Neural progenitor cell (in vitro differentiated cells): ENCODE measurements around the gene ASTN2. TPM values are rescaled to one million over a fixed set of nuclear protein-coding genes. Genes with fewer than 3 reads are reported as not detected.

Source experiments
- DNase-seq: peaks from one replicate; pipeline ENCODE4 v3.0.0-alpha.2; 2016; ENCODE audit warnings: low spot score
- H2AFZ ChIP-seq: fragments of 200-600 bp; sonication (generic); replicated peaks from 2 replicates; pipeline ENCODE4 v1.6.1; 2016; ENCODE audit warnings: antibody characterized with exemption
- H3F3A ChIP-seq: fragments of 200-600 bp; sonication (generic); 2 replicates; pipeline ENCODE4 v1.6.1; 2016; ENCODE audit warnings: antibody characterized with exemption, low read depth
- H3K27ac ChIP-seq: fragments of 200-600 bp; sonication (generic); 2 replicates; pipeline ENCODE4 v1.5.1; 2016; ENCODE audit warnings: mild to moderate bottlenecking
- H3K27me3 ChIP-seq: fragments of 200-600 bp; sonication (generic); 2 replicates; pipeline ENCODE4 v1.6.1; 2016; ENCODE audit warnings: mild to moderate bottlenecking, moderate library complexity
- H3K36me3 ChIP-seq: fragments of 200-600 bp; sonication (generic); 2 replicates; pipeline ENCODE4 v1.5.1; 2016
- H3K4me1 ChIP-seq: fragments of 200-600 bp; sonication (generic); 2 replicates; pipeline ENCODE4 v1.6.1; 2016; ENCODE audit warnings: mixed run types
- H3K4me2 ChIP-seq: fragments of 200-600 bp; sonication (generic); 2 replicates; pipeline ENCODE4 v1.6.1; 2016
- H3K4me3 ChIP-seq: fragments of 200-600 bp; sonication (generic); 2 replicates; pipeline ENCODE4 v1.5.1; 2016
- H3K79me2 ChIP-seq: fragments of 200-600 bp; sonication (generic); 2 replicates; pipeline ENCODE4 v1.6.1; 2016; ENCODE audit warnings: low read depth
- H3K9ac ChIP-seq: fragments of 200-600 bp; sonication (generic); 2 replicates; pipeline ENCODE4 v1.6.1; 2016
- H3K9me3 ChIP-seq: fragments of 200-600 bp; sonication (generic); 2 replicates; pipeline ENCODE4 v1.5.1; 2016; ENCODE audit warnings: low read depth
- H4K20me1 ChIP-seq: fragments of 200-600 bp; sonication (generic); 2 replicates; pipeline ENCODE4 v1.6.1; 2016; ENCODE audit warnings: low read depth
- H3K27ac Mint-ChIP-seq: 3 replicates; pipeline ENCODE4 v1.8.0; 2021; ENCODE audit warnings: mixed read lengths
- H3K27me3 Mint-ChIP-seq: 2 replicates; pipeline ENCODE4 v1.8.0; 2022; ENCODE audit warnings: low read depth, mild to moderate bottlenecking, inconsistent platforms, moderate library complexity, mixed read lengths; ENCODE audit not compliant: insufficient read depth
- H3K36me3 Mint-ChIP-seq: 3 replicates; pipeline ENCODE4 v1.8.0; 2021; ENCODE audit warnings: mixed read lengths
- H3K4me1 Mint-ChIP-seq: 3 replicates; pipeline ENCODE4 v1.8.0; 2021; ENCODE audit warnings: mixed read lengths
- H3K4me3 Mint-ChIP-seq: 3 replicates; pipeline ENCODE4 v1.8.0; 2021; ENCODE audit warnings: mild to moderate bottlenecking, moderate library complexity, mixed read lengths
- H3K9me3 Mint-ChIP-seq: 3 replicates; pipeline ENCODE4 v1.8.0; 2020; ENCODE audit warnings: mixed read lengths
- EZH2 ChIP-seq: fragments of 200-600 bp; sonication (generic); IDR thresholded peaks from 2 replicates; pipeline ENCODE4 v1.6.1; 2017; ENCODE audit warnings: antibody characterized with exemption, mild to moderate bottlenecking, moderate library complexity
- EZH2phosphoT487 ChIP-seq: fragments of 200-600 bp; sonication (generic); IDR thresholded peaks from 2 replicates; pipeline ENCODE4 v1.6.1; 2017; ENCODE audit warnings: antibody characterized with exemption
- total RNA-seq: library from RNA; depleted of rRNA; stranded (reverse); fragments of >200 nt; gene quantifications from 2 replicates; pipeline ENCODE4 v1.2.3, GENCODE V29; 2015; ENCODE audit warnings: low replicate concordance
- TF ChIP-seq, protein P1 (sequence below): fragments of 200-600 bp; sonication (generic); IDR thresholded peaks from 2 replicates; pipeline ENCODE4 v1.5.1; 2017; ENCODE audit warnings: antibody characterized with exemption, mild to moderate bottlenecking

The ASTN2 gene
- total RNA-seq, 1 donor from 2014 or later = 8.0 TPM

DNA sequence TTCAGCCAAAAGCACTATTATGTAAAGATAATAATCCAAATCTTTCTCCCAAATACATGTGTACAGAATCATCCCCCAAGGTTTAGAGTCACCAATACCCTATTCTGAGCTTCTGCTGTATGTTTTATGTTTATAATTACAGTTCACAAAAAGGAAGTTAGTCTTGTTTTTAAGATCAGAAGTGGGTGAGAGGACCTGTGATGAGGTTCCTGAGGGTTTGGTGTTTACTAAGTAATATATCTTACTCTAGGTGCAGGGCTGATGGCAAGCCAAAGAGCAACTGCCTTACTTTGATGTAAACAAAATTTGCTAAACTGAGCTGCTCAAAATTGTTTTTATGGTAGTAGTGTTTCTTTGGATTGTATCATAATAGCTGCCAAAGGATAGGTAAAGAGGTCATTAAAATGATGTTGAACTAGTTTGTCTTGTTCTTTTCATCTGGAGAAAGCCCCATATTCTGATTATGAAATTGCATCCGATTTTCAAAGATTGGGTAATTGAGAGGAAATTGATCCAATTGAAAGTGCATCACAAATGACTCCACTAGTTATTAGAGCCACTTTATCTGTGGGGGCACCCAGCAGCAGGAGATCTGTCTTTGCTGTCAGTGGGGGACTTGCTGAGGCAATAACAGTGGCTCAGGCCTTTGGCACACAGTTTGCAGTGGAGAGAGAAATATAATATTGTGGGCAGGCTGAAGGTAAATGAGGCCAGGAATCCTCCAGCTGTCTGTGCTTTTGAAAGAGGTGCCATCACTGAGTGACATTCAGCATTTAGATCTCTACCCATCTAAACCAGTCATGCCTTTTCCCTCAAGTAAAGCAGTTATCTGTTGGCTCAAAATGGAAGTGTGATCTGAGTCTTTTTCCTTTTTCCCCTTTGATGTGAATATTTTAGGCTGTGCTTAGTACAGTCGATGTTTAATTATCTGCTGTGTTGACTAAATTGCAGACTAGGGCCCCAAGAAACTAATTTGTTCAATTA lies 713.7 kb downstream of the ASTN2 start:
- H3K27me3 Mint-ChIP-seq = peaks cover 2% of the 10 kb centered on the region
- H3K4me1 Mint-ChIP-seq = no peaks in the 10 kb centered on the region
- H3K4me2 ChIP-seq = no peak overlapping the region
- peaks cover 41% of the 10 kb centered on the region for H3K36me3 Mint-ChIP-seq
- H3K79me2 ChIP-seq = no peaks in the 10 kb centered on the region
- H3K9me3 Mint-ChIP-seq = no peaks in the 10 kb centered on the region
- H3F3A ChIP-seq = no peaks in the 10 kb centered on the region
- no peaks in the 10 kb centered on the region for H3K27me3 ChIP-seq
- no peak overlapping the region for H3K4me3 ChIP-seq
- TF ChIP-seq, protein P1, sequence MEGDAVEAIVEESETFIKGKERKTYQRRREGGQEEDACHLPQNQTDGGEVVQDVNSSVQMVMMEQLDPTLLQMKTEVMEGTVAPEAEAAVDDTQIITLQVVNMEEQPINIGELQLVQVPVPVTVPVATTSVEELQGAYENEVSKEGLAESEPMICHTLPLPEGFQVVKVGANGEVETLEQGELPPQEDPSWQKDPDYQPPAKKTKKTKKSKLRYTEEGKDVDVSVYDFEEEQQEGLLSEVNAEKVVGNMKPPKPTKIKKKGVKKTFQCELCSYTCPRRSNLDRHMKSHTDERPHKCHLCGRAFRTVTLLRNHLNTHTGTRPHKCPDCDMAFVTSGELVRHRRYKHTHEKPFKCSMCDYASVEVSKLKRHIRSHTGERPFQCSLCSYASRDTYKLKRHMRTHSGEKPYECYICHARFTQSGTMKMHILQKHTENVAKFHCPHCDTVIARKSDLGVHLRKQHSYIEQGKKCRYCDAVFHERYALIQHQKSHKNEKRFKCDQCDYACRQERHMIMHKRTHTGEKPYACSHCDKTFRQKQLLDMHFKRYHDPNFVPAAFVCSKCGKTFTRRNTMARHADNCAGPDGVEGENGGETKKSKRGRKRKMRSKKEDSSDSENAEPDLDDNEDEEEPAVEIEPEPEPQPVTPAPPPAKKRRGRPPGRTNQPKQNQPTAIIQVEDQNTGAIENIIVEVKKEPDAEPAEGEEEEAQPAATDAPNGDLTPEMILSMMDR = no peak
- no peak for TF ChIP-seq EZH2phosphoT487
- TF ChIP-seq EZH2 = no peak
- no peak overlapping the region for H3K9ac ChIP-seq
- H3K4me1 ChIP-seq = no peaks in the 10 kb centered on the region
- no peaks in the 10 kb centered on the region for H3K36me3 ChIP-seq
- H3K27ac Mint-ChIP-seq = no peak overlapping the region
- no peak for DNase-seq
- H3K4me3 Mint-ChIP-seq = no peak overlapping the region
- no peak overlapping the region for H2AFZ ChIP-seq
- H4K20me1 ChIP-seq = peaks cover 4% of the 10 kb centered on the region
- H3K9me3 ChIP-seq = no peaks in the 10 kb centered on the region
- no peak overlapping the region for H3K27ac ChIP-seq

DNA sequence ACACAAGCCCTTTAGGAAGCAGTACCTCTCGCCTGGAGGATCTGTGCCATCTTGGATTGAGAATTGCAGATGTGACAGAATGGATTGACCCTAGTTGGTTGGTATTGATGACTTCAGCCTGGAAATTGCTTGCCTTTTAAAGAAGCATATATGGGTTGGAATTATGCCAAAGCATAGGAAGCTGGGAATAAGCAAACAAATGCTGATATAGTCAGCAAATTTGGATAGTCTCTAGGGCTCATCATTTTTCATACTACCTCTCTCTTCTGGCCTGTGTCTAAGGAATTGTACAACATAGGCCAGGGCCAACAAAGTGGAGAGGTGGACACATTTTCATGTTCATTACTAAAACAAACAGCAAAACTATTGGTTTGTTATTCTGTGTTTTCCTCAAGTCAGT lies 714.6 kb downstream of the ASTN2 start:
- no peak overlapping the region for H3K27ac Mint-ChIP-seq
- Histone ChIP-seq H4K20me1 (peaks cover 4% of the 10 kb centered on the region), H3K9ac (no peak overlapping the region), H3K9me3 (no peaks in the 10 kb centered on the region), H3K4me1 (no peaks in the 10 kb centered on the region), H2AFZ (no peak overlapping the region), H3K4me2 (no peak overlapping the region), H3K79me2 (no peaks in the 10 kb centered on the region), H3K27me3 (no peaks in the 10 kb centered on the region), H3F3A (no peaks in the 10 kb centered on the region), H3K4me3 (no peak overlapping the region), H3K36me3 (no peaks in the 10 kb centered on the region), H3K27ac (no peak overlapping the region)
- TF ChIP-seq EZH2 = no peak
- TF ChIP-seq EZH2phosphoT487 = no peak
- TF ChIP-seq, protein P1 = no peak
- no peaks in the 10 kb centered on the region for H3K9me3 Mint-ChIP-seq
- peaks cover 2% of the 10 kb centered on the region for H3K27me3 Mint-ChIP-seq
- peaks cover 43% of the 10 kb centered on the region for H3K36me3 Mint-ChIP-seq
- no peak for DNase-seq
- no peaks in the 10 kb centered on the region for H3K4me1 Mint-ChIP-seq
- no peak overlapping the region for H3K4me3 Mint-ChIP-seq

GRCh38 chr9:116697887-116698286 lies 717.0 kb downstream of the ASTN2 start:
- Mint-ChIP-seq H3K27ac (no peak overlapping the region), H3K4me3 (no peak overlapping the region), H3K9me3 (no peaks in the 10 kb centered on the region), H3K27me3 (peaks cover 2% of the 10 kb centered on the region), H3K4me1 (no peaks in the 10 kb centered on the region), H3K36me3 (peaks cover 51% of the 10 kb centered on the region)
- no peaks in the 10 kb centered on the region for H3K9me3 ChIP-seq
- H3K79me2 ChIP-seq = peaks cover 16% of the 10 kb centered on the region
- H3K27me3 ChIP-seq = no peaks in the 10 kb centered on the region
- no peak overlapping the region for H3K27ac ChIP-seq
- H3K36me3 ChIP-seq = no peaks in the 10 kb centered on the region
- peaks cover 7% of the 10 kb centered on the region for H4K20me1 ChIP-seq
- no peak overlapping the region for H3K4me2 ChIP-seq
- H3K4me3 ChIP-seq = no peak overlapping the region
- no peak overlapping the region for H3K9ac ChIP-seq
- no peak for DNase-seq
- H3K4me1 ChIP-seq = no peaks in the 10 kb centered on the region
- no peaks in the 10 kb centered on the region for H3F3A ChIP-seq
- H2AFZ ChIP-seq = no peak overlapping the region
- no peak for TF ChIP-seq EZH2
- TF ChIP-seq, protein P1 = no peak
- no peak for TF ChIP-seq EZH2phosphoT487
